IPS-NIHi11 (cell line): ENCODE measurements around the gene SLC46A2.

Experiments
- DNase-seq: peaks from one replicate; pipeline ENCODE4 v3.0.0; 2012; ENCODE audit warnings: mixed read lengths, low spot score

SLC46A2 gene, protein sequence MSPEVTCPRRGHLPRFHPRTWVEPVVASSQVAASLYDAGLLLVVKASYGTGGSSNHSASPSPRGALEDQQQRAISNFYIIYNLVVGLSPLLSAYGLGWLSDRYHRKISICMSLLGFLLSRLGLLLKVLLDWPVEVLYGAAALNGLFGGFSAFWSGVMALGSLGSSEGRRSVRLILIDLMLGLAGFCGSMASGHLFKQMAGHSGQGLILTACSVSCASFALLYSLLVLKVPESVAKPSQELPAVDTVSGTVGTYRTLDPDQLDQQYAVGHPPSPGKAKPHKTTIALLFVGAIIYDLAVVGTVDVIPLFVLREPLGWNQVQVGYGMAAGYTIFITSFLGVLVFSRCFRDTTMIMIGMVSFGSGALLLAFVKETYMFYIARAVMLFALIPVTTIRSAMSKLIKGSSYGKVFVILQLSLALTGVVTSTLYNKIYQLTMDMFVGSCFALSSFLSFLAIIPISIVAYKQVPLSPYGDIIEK

GRCh38 chr9:112890106-112891081 is at the start of gene SLC46A2:
TSS of gene SLC46A2 (minus strand) at chr9:112890876. CDS start at chr9:112890681, 195 bp downstream.
- DNase-seq: peak; percentile 67

- DNase-seq: no peak
Observed at GRCh38 chr9:112939418-112939817, 48.7 kb upstream of the SLC46A2 start.

DNA sequence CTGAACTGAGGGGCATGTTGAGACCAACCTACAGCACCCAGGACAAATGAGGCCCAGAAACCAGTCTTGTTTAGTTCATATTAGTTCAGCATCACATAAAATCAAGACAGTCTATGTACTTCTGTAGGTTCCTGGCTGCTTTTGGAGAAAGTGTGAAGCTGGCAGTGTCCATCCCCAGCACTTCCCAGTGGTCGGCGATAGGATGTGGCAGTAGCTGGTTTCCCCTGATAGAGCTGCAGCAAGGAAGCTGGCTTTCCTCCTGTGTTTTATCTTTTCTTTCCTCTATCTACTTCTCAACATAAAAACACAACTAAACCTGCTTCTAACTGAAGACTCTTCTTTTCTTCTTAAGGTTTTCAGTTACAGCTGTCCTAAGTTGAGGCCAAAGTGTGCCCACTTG is 43.0 kb upstream of the SLC46A2 start:
- DNase-seq: no peak

DNA sequence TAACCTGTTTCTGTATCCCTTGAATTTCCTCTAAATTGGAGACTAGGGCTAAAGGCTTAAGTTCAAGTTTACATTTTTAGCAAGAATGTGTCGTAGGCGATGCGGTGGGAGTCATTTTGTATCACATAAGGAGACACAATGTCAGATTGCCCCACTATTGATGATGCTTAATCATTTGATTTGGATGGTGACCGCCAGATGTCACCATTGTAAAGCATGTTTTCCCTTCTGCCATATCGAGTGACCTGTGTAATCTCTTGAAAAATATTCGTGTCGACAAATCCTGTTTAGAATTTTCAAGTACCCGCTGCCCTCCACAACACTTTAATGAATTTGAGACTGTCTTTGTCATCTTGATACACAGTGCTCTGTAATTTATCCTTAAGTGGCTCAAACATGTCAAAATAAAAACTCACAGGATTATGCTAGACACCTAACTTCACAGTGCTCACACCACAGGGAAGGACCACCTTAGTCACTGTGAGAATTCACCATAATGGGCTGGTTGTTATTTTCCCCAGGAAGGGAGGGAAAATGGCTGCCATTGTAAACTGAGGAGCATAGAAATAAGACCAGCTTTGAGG is 34.5 kb upstream of the SLC46A2 start:
- peak; percentile 45 for DNase-seq

- DNase-seq: peak; percentile 40
Observed at GRCh38 chr9:112921549-112921948, 30.9 kb upstream of the SLC46A2 start.

DNA sequence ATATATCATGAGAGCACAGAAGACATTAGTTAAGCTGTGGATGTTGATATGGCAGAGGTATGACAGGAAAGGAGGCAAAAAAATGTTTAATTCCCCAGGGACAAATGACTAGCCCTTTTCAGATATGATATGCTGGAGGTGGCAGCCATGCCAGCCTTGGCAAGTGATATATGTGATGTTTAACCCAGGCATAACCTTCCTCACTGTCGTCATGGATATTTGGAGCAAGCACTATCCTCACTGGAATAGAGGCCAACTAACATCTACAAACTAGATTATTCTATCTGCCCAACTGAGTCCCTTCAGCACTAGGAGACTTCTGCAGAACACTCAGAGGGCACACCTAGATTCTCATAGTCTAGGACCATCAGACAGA is 27.3 kb upstream of the SLC46A2 start:
- no peak for DNase-seq

- no peak for DNase-seq
Observed at GRCh38 chr9:112917047-112917986, 26.6 kb upstream of the SLC46A2 start.

DNA sequence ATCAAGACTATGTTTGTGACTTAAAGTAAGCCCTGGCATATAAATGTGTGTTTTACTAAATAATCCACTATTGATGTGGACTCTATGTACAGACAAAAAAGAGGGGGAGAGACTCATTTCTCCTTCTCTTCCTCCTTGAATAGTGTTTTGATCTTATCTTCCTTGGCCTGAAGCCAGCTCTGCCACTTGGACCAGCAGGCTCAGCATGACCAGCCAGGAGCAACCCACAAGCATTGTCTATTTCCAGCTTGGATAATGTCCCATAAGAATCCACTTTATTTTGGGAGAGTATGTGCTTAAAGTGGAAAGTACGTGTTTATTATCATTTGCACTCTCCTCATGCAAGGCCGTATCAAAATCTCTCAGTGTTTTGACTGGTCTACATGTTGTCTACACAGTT is 23.8 kb upstream of the SLC46A2 start:
- no peak for DNase-seq

DNA sequence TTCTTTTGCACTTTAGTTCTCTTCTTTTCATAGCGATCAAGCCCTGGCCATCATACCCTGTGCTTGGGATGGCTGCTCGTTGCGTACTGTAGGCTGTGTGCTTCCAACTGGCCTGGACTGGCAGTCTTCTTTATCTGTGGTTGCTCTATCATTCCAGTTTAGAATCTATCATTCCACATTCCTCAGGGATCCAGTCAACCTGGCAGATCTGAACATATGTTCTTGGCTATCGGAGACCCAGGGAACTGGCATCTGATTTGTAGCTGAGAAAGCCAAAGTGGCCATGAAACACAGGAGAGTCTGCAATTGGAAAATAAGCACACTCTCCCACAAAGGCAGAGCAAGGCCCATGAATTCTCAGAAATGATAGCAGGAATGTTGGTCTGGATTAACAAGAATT is 22.6 kb upstream of the SLC46A2 start:
- no peak for DNase-seq

- no peak for DNase-seq
Observed at GRCh38 chr9:112912636-112913035, 22.0 kb upstream of the SLC46A2 start.

DNA sequence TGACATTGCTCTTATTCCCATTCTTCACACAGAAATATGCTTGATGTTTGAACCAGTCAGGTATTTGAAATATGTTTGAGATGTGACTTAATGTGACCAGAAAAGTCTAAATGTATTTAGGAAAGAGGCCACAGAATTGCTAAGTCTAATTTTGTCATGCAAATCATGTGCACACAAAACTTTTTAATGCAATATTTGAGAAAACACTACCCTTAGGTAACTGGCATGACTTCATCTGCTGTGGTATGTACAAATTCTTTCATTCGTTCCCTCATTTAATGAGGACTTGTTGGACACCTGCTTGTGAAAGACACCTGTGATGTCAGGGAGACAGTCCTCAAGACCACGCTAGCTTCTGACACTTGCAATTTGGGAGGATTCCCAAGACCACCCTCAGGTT is 21.1 kb upstream of the SLC46A2 start:
- DNase-seq: no peak

DNA sequence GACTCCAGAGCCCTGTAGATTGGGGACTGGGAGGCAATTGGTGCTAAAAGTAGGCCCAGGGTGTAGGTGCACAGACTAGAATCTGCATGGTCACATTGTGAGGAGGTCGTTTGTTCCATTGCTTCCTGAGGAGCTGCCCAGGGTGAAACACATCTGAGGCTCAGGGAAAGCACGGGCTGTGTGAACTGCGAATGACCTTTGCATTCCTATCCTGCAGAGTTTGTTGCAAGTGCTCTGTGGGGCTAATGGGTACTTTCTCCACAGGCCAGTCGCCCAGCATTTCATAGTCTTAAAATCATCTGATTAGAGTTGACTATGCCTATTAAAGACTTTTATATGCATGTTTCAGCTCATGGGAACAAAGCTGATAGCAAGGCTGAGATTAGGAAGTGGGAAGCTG is 14.4 kb upstream of the SLC46A2 start:
- DNase-seq: no peak

DNA sequence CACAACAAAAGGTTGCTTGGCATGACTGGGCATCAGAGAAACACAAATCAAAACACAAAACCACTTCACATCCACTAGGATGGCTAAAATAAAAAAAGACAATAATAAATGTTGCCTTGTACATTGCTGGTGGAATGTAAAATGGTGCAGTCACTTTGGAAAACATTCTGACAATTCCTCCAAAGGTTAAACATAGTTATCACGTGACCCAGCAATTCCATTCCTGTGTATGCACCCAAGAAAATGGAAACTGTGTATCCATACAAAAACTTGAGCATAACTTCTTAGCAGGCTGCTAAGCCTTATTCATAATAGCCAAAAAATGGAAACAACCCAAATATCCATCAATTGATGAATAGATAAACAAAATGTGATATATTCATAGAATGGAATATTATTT is 10.2 kb upstream of the SLC46A2 start:
- DNase-seq: no peak

GRCh38 chr9:112900488-112900887 is 9.8 kb upstream of the SLC46A2 start:
- no peak for DNase-seq

DNA sequence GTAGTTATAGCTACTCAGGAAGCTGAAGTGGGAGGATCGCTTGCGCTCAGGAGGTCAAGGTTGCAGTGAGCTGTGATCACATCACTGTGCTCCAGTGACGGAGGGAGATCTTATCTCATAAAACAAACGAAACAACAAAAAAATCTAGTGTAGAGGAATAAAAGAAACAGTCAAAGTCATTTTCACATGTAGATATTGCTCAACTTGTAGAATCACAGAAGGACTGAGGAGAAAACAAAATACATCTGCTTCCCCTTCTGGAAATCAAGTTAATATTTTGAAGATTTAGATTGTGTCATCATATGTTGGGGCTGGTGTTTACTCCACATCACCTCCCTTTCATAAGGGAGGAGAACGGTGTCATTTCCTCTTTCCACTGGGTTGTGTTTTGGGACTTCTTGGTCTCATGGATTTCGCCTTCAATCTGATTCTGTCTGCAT is 8.2 kb upstream of the SLC46A2 start:
- no peak for DNase-seq

DNA sequence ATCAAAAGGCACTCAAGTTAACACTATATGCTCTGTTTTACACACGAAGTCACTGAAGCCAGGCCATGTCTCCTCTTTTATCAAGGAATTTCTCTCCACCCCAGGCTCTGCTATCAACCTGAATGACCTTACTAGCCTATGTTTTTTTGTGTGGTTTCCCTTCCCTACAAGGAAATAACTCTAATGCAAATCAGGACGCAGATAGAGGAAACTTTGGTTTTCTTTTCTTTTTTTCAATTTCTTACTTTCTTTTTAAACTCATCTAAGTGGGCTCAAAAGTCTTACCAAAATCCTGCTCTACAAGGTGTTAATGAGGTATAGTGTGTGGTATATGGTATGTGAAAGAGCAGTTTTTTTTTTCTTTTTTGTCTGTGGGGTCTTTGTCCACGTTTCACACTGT is 5.5 kb upstream of the SLC46A2 start:
- no peak for DNase-seq

DNA sequence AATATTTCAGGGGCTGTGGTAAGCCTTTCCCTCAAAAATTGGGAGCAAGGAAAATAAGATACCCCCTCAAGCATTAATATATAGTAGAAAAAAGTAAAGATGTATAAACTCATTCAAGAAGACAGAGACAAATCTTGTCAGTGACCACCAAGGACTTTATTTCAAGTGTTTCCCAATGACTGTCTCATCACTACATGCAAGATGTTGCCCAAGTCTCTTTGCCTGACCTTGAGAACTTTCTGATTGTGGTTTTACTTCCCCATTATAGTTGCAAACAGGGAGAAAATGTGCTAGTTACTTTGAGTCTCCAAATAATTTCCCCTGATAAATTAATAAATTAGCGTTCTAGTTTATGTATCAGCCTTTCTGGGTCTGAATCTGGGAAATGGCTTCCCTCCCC is 4.0 kb upstream of the SLC46A2 start:
- no peak for DNase-seq

- DNase-seq: no peak
Observed at GRCh38 chr9:112894041-112894440, 3.4 kb upstream of the SLC46A2 start.

DNA sequence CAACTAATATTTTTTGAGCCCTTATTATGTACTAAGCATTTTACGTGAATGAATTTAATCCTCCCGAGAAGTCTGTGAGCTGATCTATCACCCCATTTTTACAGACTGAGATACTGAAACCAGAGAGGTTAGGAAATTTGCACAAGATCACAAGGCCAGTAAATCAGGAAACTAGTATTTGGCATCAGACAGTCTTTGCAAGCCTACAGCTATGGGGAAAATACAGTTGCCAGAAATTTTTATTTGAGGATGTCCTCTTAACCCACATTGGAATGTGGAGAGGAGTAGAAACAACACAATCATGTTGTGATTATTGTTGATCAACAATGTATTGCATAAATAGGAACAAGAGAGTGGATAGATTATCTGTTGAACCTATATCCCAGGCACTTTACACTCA is 2.3 kb upstream of the SLC46A2 start:
- DNase-seq: no peak

DNA sequence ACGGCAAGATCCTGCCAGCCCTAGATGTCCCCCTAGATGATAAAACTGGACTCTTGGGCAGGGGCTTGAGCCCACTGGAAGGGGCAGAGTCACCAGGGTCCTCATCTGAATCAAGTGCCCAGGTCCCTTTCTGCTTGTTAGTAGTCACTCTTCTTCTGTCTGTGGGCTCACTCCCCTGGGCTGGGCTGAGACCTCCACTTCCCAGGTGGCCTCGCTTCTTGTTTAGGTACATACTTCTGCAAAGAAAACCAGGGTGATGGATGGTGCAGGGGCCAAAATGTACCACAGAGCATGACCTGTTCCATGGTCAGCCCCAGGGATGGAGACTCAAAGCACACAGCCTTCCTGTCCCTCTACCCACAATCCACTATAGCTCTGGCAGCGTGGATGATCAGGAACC is 845 bp upstream of the SLC46A2 start:
- DNase-seq: no peak

- peak; percentile 58 for DNase-seq
Observed at GRCh38 chr9:112887381-112887780, 3.3 kb downstream of the SLC46A2 start.
